H9 (cell line): ENCODE results near the gene RERE. TPM values are rescaled to one million over a fixed set of nuclear protein-coding genes. Genes with fewer than 3 reads are reported as not detected.
A peak's percentile ranks its signal among the peaks of the same experiment; 100 is the strongest.

ENCODE experiments used
- DNase-seq: peaks from one replicate; pipeline ENCODE4 v3.0.0-alpha.2; 2017
- H2AFZ ChIP-seq: one replicate; pipeline ENCODE4 v1.6.1; 2013; ENCODE audit warnings: mild to moderate bottlenecking, low read length, control low read depth, moderate library complexity
- H2AK5ac ChIP-seq: 2 replicates; pipeline ENCODE4 v1.6.1; 2013; ENCODE audit warnings: low read length, control low read depth, mixed read lengths; ENCODE audit not compliant: insufficient read length
- H2BK120ac ChIP-seq: one replicate; pipeline ENCODE4 v1.6.1; 2013; ENCODE audit warnings: low read depth, mild to moderate bottlenecking, low read length, control low read depth, inconsistent platforms; ENCODE audit not compliant: poor library complexity, severe bottlenecking
- H2BK12ac ChIP-seq: 2 replicates; pipeline ENCODE4 v1.6.1; 2013; ENCODE audit warnings: low read length, control low read depth, mixed read lengths, low read depth; ENCODE audit not compliant: insufficient read length
- H2BK15ac ChIP-seq: 2 replicates; pipeline ENCODE4 v1.6.1; 2013; ENCODE audit warnings: low read depth, low read length, control low read depth
- H2BK20ac ChIP-seq: one replicate; pipeline ENCODE4 v1.6.1; 2013; ENCODE audit warnings: low read depth, mild to moderate bottlenecking, low read length, control low read depth, inconsistent platforms; ENCODE audit not compliant: poor library complexity, severe bottlenecking
- H2BK5ac ChIP-seq: 2 replicates; pipeline ENCODE4 v1.6.1; 2013; ENCODE audit warnings: low read length, control low read depth, mixed read lengths; ENCODE audit not compliant: insufficient read length
- H3K14ac ChIP-seq: 2 replicates; pipeline ENCODE4 v1.6.1; 2013; ENCODE audit warnings: low read length, control low read depth; ENCODE audit not compliant: insufficient read depth
- H3K18ac ChIP-seq: 2 replicates; pipeline ENCODE4 v1.6.1; 2013; ENCODE audit warnings: low read depth, mild to moderate bottlenecking, mixed read lengths, low read length, control low read depth; ENCODE audit not compliant: insufficient read length
- H3K23ac ChIP-seq: 2 replicates; pipeline ENCODE4 v1.6.1; 2013; ENCODE audit warnings: low read length, control low read depth, mixed read lengths, low read depth; ENCODE audit not compliant: insufficient read length
- H3K23me2 ChIP-seq: 2 replicates; pipeline ENCODE4 v1.6.1; 2013; ENCODE audit warnings: low read depth, mild to moderate bottlenecking, mixed read lengths, low read length, control low read depth; ENCODE audit not compliant: insufficient read length, poor library complexity, severe bottlenecking
- H3K27ac ChIP-seq: 2 replicates; pipeline ENCODE4 v1.5.1; 2013; ENCODE audit warnings: low read length, control low read depth, mixed read lengths, low read depth; ENCODE audit not compliant: insufficient read length
- H3K27me3 ChIP-seq: 2 replicates; pipeline ENCODE4 v1.6.1; 2013; ENCODE audit warnings: low read length, control low read depth, inconsistent platforms; ENCODE audit not compliant: insufficient read depth
- H3K4ac ChIP-seq: 2 replicates; pipeline ENCODE4 v1.6.1; 2013; ENCODE audit warnings: low read depth, mild to moderate bottlenecking, control low read depth, inconsistent platforms, low read length, moderate library complexity
- H3K4me1 ChIP-seq: 2 replicates; pipeline ENCODE4 v1.6.1; 2013; ENCODE audit warnings: low read length, control low read depth, inconsistent platforms; ENCODE audit not compliant: insufficient read depth
- H3K4me2 ChIP-seq: 2 replicates; pipeline ENCODE4 v1.6.1; 2013; ENCODE audit warnings: low read length, control low read depth, mixed read lengths; ENCODE audit not compliant: insufficient read length, insufficient read depth
- H3K56ac ChIP-seq: 2 replicates; pipeline ENCODE4 v1.6.1; 2013; ENCODE audit warnings: low read depth, mild to moderate bottlenecking, mixed read lengths, low read length, control low read depth; ENCODE audit not compliant: insufficient read length
- H3K79me1 ChIP-seq: 2 replicates; pipeline ENCODE4 v1.6.1; 2013; ENCODE audit warnings: low read depth, mild to moderate bottlenecking, moderate library complexity, low read length, control low read depth, inconsistent platforms; ENCODE audit not compliant: insufficient read depth, poor library complexity, severe bottlenecking
- H3K79me2 ChIP-seq: 2 replicates; pipeline ENCODE4 v1.6.1; 2013; ENCODE audit warnings: low read length, control low read depth, inconsistent platforms; ENCODE audit not compliant: insufficient read depth
- H3K9ac ChIP-seq: 2 replicates; pipeline ENCODE4 v1.6.1; 2013; ENCODE audit warnings: low read length, control low read depth, mixed read lengths; ENCODE audit not compliant: insufficient read length; ENCODE audit errors: extremely low read depth
- H3K9me3 ChIP-seq: one replicate; pipeline ENCODE4 v1.6.1; 2013; ENCODE audit warnings: low read depth, low read length, inconsistent platforms; ENCODE audit not compliant: control insufficient read depth
- H3T11ph ChIP-seq: one replicate; pipeline ENCODE4 v1.6.1; 2013; ENCODE audit warnings: mild to moderate bottlenecking, low read length, control low read depth, inconsistent platforms
- H4K20me1 ChIP-seq: one replicate; pipeline ENCODE4 v1.6.1; 2013; ENCODE audit not compliant: control insufficient read depth, insufficient read length, insufficient read depth
- H4K5ac ChIP-seq: 2 replicates; pipeline ENCODE4 v1.6.1; 2013; ENCODE audit warnings: low read depth, mild to moderate bottlenecking, mixed read lengths, low read length, control low read depth; ENCODE audit not compliant: insufficient read length
- H4K8ac ChIP-seq: replicated peaks from 2 replicates; pipeline ENCODE4 v1.6.1; 2013; ENCODE audit warnings: low read length, control low read depth, mixed read lengths, low read depth; ENCODE audit not compliant: insufficient read length
- H4K91ac ChIP-seq: 2 replicates; pipeline ENCODE4 v1.6.1; 2013; ENCODE audit warnings: low read depth, mild to moderate bottlenecking, moderate library complexity, mixed read lengths, low read length, control low read depth; ENCODE audit not compliant: insufficient read length
- H3K27ac Mint-ChIP-seq, 3 experiments: 2 replicates in 2 of 3; 3 replicates in 1 of 3; pipeline ENCODE4 v1.8.0; 2020 to 2021; ENCODE audit warnings: mixed read lengths in 3 of 3, mild to moderate bottlenecking in 1 of 3, moderate library complexity in 1 of 3
- H3K27me3 Mint-ChIP-seq: 2 replicates; pipeline ENCODE4 v1.8.0; 2021; ENCODE audit warnings: low read depth, mild to moderate bottlenecking, moderate library complexity, mixed read lengths
- H3K36me3 Mint-ChIP-seq, 3 experiments: 2 replicates in 2 of 3; 3 replicates in 1 of 3; pipeline ENCODE4 v1.8.0; 2020 to 2021; ENCODE audit warnings: low read depth in 3 of 3, mixed read lengths in 3 of 3; ENCODE audit not compliant: insufficient read depth in 1 of 3
- H3K4me1 Mint-ChIP-seq, 2 experiments: 2 replicates each; pipeline ENCODE4 v1.8.0; 2020; ENCODE audit warnings: mixed read lengths in 2 of 2
- H3K4me3 Mint-ChIP-seq, 2 experiments: 2 replicates in 1 of 2; 3 replicates in 1 of 2; pipeline ENCODE4 v1.8.0; 2020 to 2021; ENCODE audit warnings: mild to moderate bottlenecking in 2 of 2, mixed read lengths in 2 of 2, moderate library complexity in 1 of 2
- H3K9me3 Mint-ChIP-seq, 2 experiments: 2 replicates in 1 of 2; 3 replicates in 1 of 2; pipeline ENCODE4 v1.8.0; 2020; ENCODE audit warnings: mild to moderate bottlenecking in 2 of 2, mixed read lengths in 2 of 2, moderate library complexity in 1 of 2
- WGBS: extraction: QIAGEN DNeasy Blood & Tissue Kit; methylation state at CpG from one replicate; pipeline ENCODE4 v1.1.7; 2013; ENCODE audit warnings: missing lambda C conversion rate, low lambda C conversion rate, mixed read lengths; ENCODE audit not compliant: insufficient read length; ENCODE audit errors: extremely low coverage; 5-methylcytosine and 5-hydroxymethylcytosine counted together
- total RNA-seq: library from RNA; stranded (reverse); gene quantifications from 2 replicates; pipeline ENCODE4 v1.2.1, GENCODE V29; 2021
- TF ChIP-seq, protein P1 (sequence below): fragments of 200-600 bp; sonication (generic); conservative IDR thresholded peaks from 3 replicates; pipeline ENCODE4 v1.8.0; 2021; ENCODE audit warnings: antibody characterized with exemption, mild to moderate bottlenecking

The RERE gene
- total RNA-seq, 1 experiment from 2014 or later, result 103 TPM

DNA sequence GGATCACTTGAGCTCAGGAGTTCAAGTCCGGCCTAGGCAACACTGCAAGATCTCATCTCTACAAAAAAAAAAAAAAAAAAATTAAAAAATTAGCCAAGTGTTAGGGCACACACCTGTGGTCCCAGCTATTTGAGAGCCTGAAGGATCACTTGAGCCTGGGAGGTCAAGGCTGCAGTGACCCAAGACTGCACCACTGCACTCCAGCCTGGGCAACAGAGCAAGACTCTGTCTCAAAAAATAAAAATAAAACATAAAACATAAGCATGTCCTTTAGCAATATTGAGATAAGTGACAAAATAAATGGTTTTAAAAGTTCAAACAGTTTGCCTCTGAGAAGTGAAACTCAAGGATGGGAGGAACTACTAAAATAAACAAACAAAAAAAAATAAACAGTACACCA lies 101.2 kb downstream of the RERE start:
- peaks cover 49 to 50% of the 10 kb centered on the region in 2 experiments for H3K4me1 Mint-ChIP-seq
- WGBS, result no CpG with 5 or more reads among the region's 1 CpG
- H2BK12ac ChIP-seq, result no peak overlapping the region
- no peaks in the 10 kb centered on the region; the same call in 1 of the 2 replicates for H3K4me1 ChIP-seq
- no peak overlapping the region for H3K4me2 ChIP-seq
- no peak overlapping the region for H3T11ph ChIP-seq
- no peak overlapping the region for H2BK120ac ChIP-seq
- no peaks in the 10 kb centered on the region for H4K20me1 ChIP-seq
- H4K8ac ChIP-seq, result no peak overlapping the region
- peak overlapping the region in 2 of 3 experiments; percentile 20 to 61; a peak in 2 of 7 replicates for H3K27ac Mint-ChIP-seq
- no peak for DNase-seq
- no peak overlapping the region for H2BK5ac ChIP-seq
- no peak overlapping the region for H3K27ac ChIP-seq
- H3K27me3 Mint-ChIP-seq, result no peaks in the 10 kb centered on the region
- no peak overlapping the region for H3K23ac ChIP-seq
- TF ChIP-seq, protein P1, sequence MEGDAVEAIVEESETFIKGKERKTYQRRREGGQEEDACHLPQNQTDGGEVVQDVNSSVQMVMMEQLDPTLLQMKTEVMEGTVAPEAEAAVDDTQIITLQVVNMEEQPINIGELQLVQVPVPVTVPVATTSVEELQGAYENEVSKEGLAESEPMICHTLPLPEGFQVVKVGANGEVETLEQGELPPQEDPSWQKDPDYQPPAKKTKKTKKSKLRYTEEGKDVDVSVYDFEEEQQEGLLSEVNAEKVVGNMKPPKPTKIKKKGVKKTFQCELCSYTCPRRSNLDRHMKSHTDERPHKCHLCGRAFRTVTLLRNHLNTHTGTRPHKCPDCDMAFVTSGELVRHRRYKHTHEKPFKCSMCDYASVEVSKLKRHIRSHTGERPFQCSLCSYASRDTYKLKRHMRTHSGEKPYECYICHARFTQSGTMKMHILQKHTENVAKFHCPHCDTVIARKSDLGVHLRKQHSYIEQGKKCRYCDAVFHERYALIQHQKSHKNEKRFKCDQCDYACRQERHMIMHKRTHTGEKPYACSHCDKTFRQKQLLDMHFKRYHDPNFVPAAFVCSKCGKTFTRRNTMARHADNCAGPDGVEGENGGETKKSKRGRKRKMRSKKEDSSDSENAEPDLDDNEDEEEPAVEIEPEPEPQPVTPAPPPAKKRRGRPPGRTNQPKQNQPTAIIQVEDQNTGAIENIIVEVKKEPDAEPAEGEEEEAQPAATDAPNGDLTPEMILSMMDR, result no peak
- no peak overlapping the region for H3K14ac ChIP-seq
- no peaks in the 10 kb centered on the region for H3K9me3 Mint-ChIP-seq
- no peak overlapping the region for H2AK5ac ChIP-seq
- H3K18ac ChIP-seq, result no peak overlapping the region
- H3K23me2 ChIP-seq, result no peaks in the 10 kb centered on the region
- no peak overlapping the region for H3K9ac ChIP-seq
- no peak overlapping the region for H2AFZ ChIP-seq
- no peak overlapping the region for H4K5ac ChIP-seq
- no peak overlapping the region for H2BK20ac ChIP-seq
- H3K9me3 ChIP-seq, result no peaks in the 10 kb centered on the region
- H2BK15ac ChIP-seq, result no peak overlapping the region
- H3K27me3 ChIP-seq, result no peaks in the 10 kb centered on the region
- H3K4me3 Mint-ChIP-seq, result no peak overlapping the region
- H3K79me2 ChIP-seq, result peaks cover 4% of the 10 kb centered on the region; the same call in 1 of the 2 replicates
- H3K36me3 Mint-ChIP-seq, result no peaks in the 10 kb centered on the region; a peak in 1 of 7 replicates
- H3K79me1 ChIP-seq, result peaks cover 3% of the 10 kb centered on the region
- H3K56ac ChIP-seq, result no peak overlapping the region
- no peak overlapping the region for H4K91ac ChIP-seq
- H3K4ac ChIP-seq, result no peak overlapping the region
